Tibial nerve (tissue), 4 donors: ENCODE measurements around the gene OR2J1. TPM values are rescaled to one million over a fixed set of nuclear protein-coding genes. Genes with fewer than 3 reads are reported as not detected.
"Not testable (repeated sequence)": the region's sequence is repeated elsewhere in the genome, so short reads cannot be mapped to it uniquely, and the experiment has no call there.

Experiments
- DNase-seq, 2 donors: peaks; one replicate each; pipeline ENCODE4 v3.0.0-alpha.2; 2019; ENCODE audit warnings: low spot score in 2 of 2
- H3K27ac ChIP-seq, 4 donors: fragments of 200-600 bp; sonication (generic) in 3 of 4; one replicate each; pipeline ENCODE4 v1.5.1; 2017 to 2019; ENCODE audit warnings: mild to moderate bottlenecking in 1 of 4
- H3K27me3 ChIP-seq, 2 donors: fragments of 200-600 bp; sonication (generic) in 1 of 2; one replicate each; pipeline versions ENCODE4 v1.5.1 to v1.6.0; 2017 to 2019
- H3K36me3 ChIP-seq, 3 donors: fragments of 200-600 bp; sonication (generic); one replicate each; pipeline ENCODE4 v1.5.1; 2018 to 2019
- H3K4me1 ChIP-seq, 4 donors: fragments of 200-600 bp; sonication (generic) in 3 of 4; one replicate each; pipeline ENCODE4 v1.5.1; 2017 to 2019
- H3K4me3 ChIP-seq, 4 donors: fragments of 200-600 bp; sonication (generic) in 3 of 4; one replicate each; pipeline ENCODE4 v1.5.1; 2017 to 2019; ENCODE audit warnings: mild to moderate bottlenecking in 1 of 4, moderate library complexity in 1 of 4
- H3K9me3 ChIP-seq, 4 donors: fragments of 200-600 bp; sonication (generic) in 3 of 4; one replicate each; pipeline ENCODE4 v1.5.1; 2017 to 2019
- CTCF ChIP-seq, 5 experiments: fragments of 200-600 bp in 3 of 5; fragments of 450-650 bp in 2 of 5; sonication (generic) in 3 of 5; IDR thresholded peaks; one replicate each; pipeline ENCODE4 v1.5.1; 2016 to 2019; ENCODE audit warnings: antibody characterized with exemption in 5 of 5, mild to moderate bottlenecking in 3 of 5, moderate library complexity in 2 of 5
- EP300 ChIP-seq, 2 donors: sonication (generic); formaldehyde crosslinking; IDR thresholded peaks; one replicate each; pipeline ENCODE4 v1.6.1; 2017; ENCODE audit warnings: antibody characterized with exemption in 2 of 2, mild to moderate bottlenecking in 1 of 2
- POLR2A ChIP-seq, 2 donors: fragments of 450-650 bp; IDR thresholded peaks; one replicate each; pipeline ENCODE4 v1.6.1; 2017; ENCODE audit warnings: antibody characterized with exemption in 2 of 2, mild to moderate bottlenecking in 2 of 2, moderate library complexity in 2 of 2
- WGBS, 2 donors: methylation state at CpG; one replicate each; pipeline ENCODE4 v1.1.5; 2018; 5-methylcytosine and 5-hydroxymethylcytosine counted together
- total RNA-seq, 4 donors: library from RNA; depleted of rRNA; stranded (reverse); fragments of >200 nt; gene quantifications; one replicate each; pipeline ENCODE4 v1.1.0, GENCODE V29; 2016

OR2J1 gene
- total RNA-seq, 4 donors from 2014 or later = not detected

GRCh38 chr6:29082457-29082856, 16.8 kb upstream of the OR2J1 start:
- 90 to 94% methylated on average over 13 to 15 of the region's 15 CpGs for WGBS, 2 donors
- H3K27me3 ChIP-seq = no peaks in the 10 kb centered on the region
- H3K4me3 ChIP-seq = no peak overlapping the region
- TF ChIP-seq EP300 (IDR thresholded peaks at IDR 0.05) = no peak
- no peaks in the 10 kb centered on the region for H3K4me1 ChIP-seq
- no peaks in the 10 kb centered on the region for H3K36me3 ChIP-seq
- no peak overlapping the region for H3K27ac ChIP-seq
- H3K9me3 ChIP-seq = no peaks in the 10 kb centered on the region
- no peak for DNase-seq

- DNase-seq = no peak
- Histone ChIP-seq H3K4me3 (no peak within 1 kb of the TSS), H3K27ac (no peak within 1 kb of the TSS), H3K27me3 (no peaks in the 10 kb centered on the region), H3K4me1 (no peaks in the 10 kb centered on the region), H3K36me3 (no peaks in the 10 kb centered on the region), H3K9me3 (no peaks in the 10 kb centered on the region)
- no peak for TF ChIP-seq POLR2A (IDR thresholded peaks at IDR 0.05)
- no peak for TF ChIP-seq EP300 (IDR thresholded peaks at IDR 0.05)
- no peak for TF ChIP-seq CTCF (IDR thresholded peaks at IDR 0.05)
- 89 to 95% methylated on average over 1 of the region's 1 CpG for WGBS, 2 donors
Observed at GRCh38 chr6:29087213-29087612, 12.1 kb upstream of the OR2J1 start, which contains the start of gene OR2B3. Gene OR2B3, minus strand, starts transcription at chr6:29087313. Its CDS starts 65 bp downstream, at chr6:29087248.

- Histone ChIP-seq H3K27me3 (no peaks in the 10 kb centered on the region), H3K36me3 (no peaks in the 10 kb centered on the region), H3K4me3 (no peak overlapping the region), H3K27ac (no peak overlapping the region), H3K4me1 (no peaks in the 10 kb centered on the region), H3K9me3 (no peaks in the 10 kb centered on the region)
- TF ChIP-seq CTCF (IDR thresholded peaks at IDR 0.05) (no peak), EP300 (IDR thresholded peaks at IDR 0.05) (no peak), POLR2A (IDR thresholded peaks at IDR 0.05) (no peak)
- DNase-seq = no peak
- 88 to 92% methylated on average over 3 of the region's 3 CpGs for whole genome bisulfite sequencing, 2 donors
Observed at GRCh38 chr6:29092957-29093356, 6.3 kb upstream of the OR2J1 start.

GRCh38 chr6:29097803-29098202, 1.5 kb upstream of the OR2J1 start:
- Histone ChIP-seq H3K27me3 (no peaks in the 10 kb centered on the region), H3K9me3 (no peaks in the 10 kb centered on the region), H3K27ac (no peak overlapping the region), H3K36me3 (no peaks in the 10 kb centered on the region), H3K4me3 (no peak overlapping the region), H3K4me1 (no peaks in the 10 kb centered on the region)
- TF ChIP-seq POLR2A (IDR thresholded peaks at IDR 0.05) (no peak), EP300 (IDR thresholded peaks at IDR 0.05) (no peak), CTCF (IDR thresholded peaks at IDR 0.05) (no peak)
- WGBS, 2 donors = 79 to 81% methylated on average over 1 of the region's 1 CpG
- DNase-seq = no peak

- DNase-seq = no peak
- H3K27ac ChIP-seq = no peak within 1 kb of the TSS
- H3K36me3 ChIP-seq = no peaks in the 10 kb centered on the region
- H3K4me3 ChIP-seq = no peak within 1 kb of the TSS
- H3K4me1 ChIP-seq = no peaks in the 10 kb centered on the region
- 16 to 18% methylated on average over 1 of the region's 1 CpG for WGBS, 2 donors
- TF ChIP-seq POLR2A (IDR thresholded peaks at IDR 0.05) (no peak), EP300 (IDR thresholded peaks at IDR 0.05) (no peak), CTCF (IDR thresholded peaks at IDR 0.05) (no peak)
- H3K27me3 ChIP-seq = no peaks in the 10 kb centered on the region
- no peaks in the 10 kb centered on the region for H3K9me3 ChIP-seq
Observed at GRCh38 chr6:29107758-29108157, 8.5 kb downstream of the OR2J1 start, which contains the start of gene OR2J3. Gene OR2J3, plus strand, starts transcription at chr6:29108058. Its CDS starts 3,833 bp downstream, at chr6:29111891.

GRCh38 chr6:29112135-29112534, 12.8 kb downstream of the OR2J1 start:
- DNase-seq = no peak
- WGBS, 2 donors = 80 to 82% methylated on average over 7 of the region's 7 CpGs
- no peaks in the 10 kb centered on the region for H3K27me3 ChIP-seq
- TF ChIP-seq POLR2A (IDR thresholded peaks at IDR 0.05) = no peak
- TF ChIP-seq CTCF (IDR thresholded peaks at IDR 0.05) = no peak
- no peak for TF ChIP-seq EP300 (IDR thresholded peaks at IDR 0.05)
- H3K27ac ChIP-seq = no peak overlapping the region
- no peaks in the 10 kb centered on the region for H3K36me3 ChIP-seq
- H3K9me3 ChIP-seq = no peaks in the 10 kb centered on the region
- no peak overlapping the region for H3K4me3 ChIP-seq
- H3K4me1 ChIP-seq = no peaks in the 10 kb centered on the region

- not testable (repeated sequence) for H3K36me3 ChIP-seq, H3K27ac ChIP-seq, DNase-seq, H3K27me3 ChIP-seq, H3K9me3 ChIP-seq, H3K4me1 ChIP-seq, H3K4me3 ChIP-seq
- WGBS, 2 donors = 90 to 91% methylated on average over 3 of the region's 3 CpGs
Observed at GRCh38 chr6:29114964-29115363, 15.7 kb downstream of the OR2J1 start.
